Measurements from ENCODE around the gene ZNF638. TPM values are rescaled to one million over a fixed set of nuclear protein-coding genes. Genes with fewer than 3 reads are reported as not detected.

ZNF638 gene
- total and polyA plus RNA-seq, 9 of the 15 experiments (the other 6 are each of a cell fraction or from before 2014, with no cell fraction given): 53.3 to 165 (median 98.8) TPM

- TF ChIP-seq CTCFL (IDR thresholded peaks at IDR 0.05; ENCODE audit: borderline replicate concordance, insufficient read depth, low read depth, low read length, poor library complexity, severe bottlenecking) (peak; percentile 29), HDGF (IDR thresholded peaks at IDR 0.05) (no peak), CLOCK (CRISPR knock-in tag; IDR thresholded peaks at IDR 0.05; ENCODE audit: borderline replicate concordance) (no peak), USF2 (CRISPR knock-in tag; IDR thresholded peaks at IDR 0.05) (no peak)
These were observed 150.5 kb downstream of the ZNF638 start (continued) for GRCh38 chr2:71482055-71482454.

- intact Hi-C loops (cut with micrococcal nuclease): no loop called here
- no peak overlapping the region for H2AFZ ChIP-seq (ENCODE audit: low read depth, low read length)
- ATAC-seq (no peak), DNase-seq (ENCODE audit: extremely low read depth in 1 of 4, low spot score in 3 of 4) (no peak), FAIRE-seq (no peak)
- peaks cover 17 to 37% of the 10 kb centered on the region in 2 experiments; a peak in 4 of 5 replicates for H3K27me3 ChIP-seq (ENCODE audit: control insufficient read depth in 2 of 2, insufficient read depth in 2 of 2, low read length in 2 of 2)
- BruUV-seq (replicated peaks): no TSS peak
- no peaks in the 10 kb centered on the region for H3K9me3 ChIP-seq (replicated peaks; ENCODE audit: control insufficient read depth, insufficient read depth, low read depth, low read length)
- WGBS (ENCODE audit: insufficient coverage, low coverage, missing lambda C conversion rate): 29% methylated on average over 10 of the region's 10 CpGs
- H3K4me2 ChIP-seq (ENCODE audit: insufficient read depth, low read length): no peak overlapping the region
- H3K9ac ChIP-seq (ENCODE audit: insufficient read depth in 1 of 2, low read depth in 2 of 2, low read length in 2 of 2): no peak overlapping the region
- H3K4me3 ChIP-seq: no peak overlapping the region
- TF ChIP-seq ZNF551 (CRISPR knock-in tag; IDR thresholded peaks at IDR 0.05) (no peak), ZFP36 (IDR thresholded peaks at IDR 0.05; ENCODE audit: low read depth, low read length, partially characterized antibody) (peak; percentile 79)
- no peaks in the 10 kb centered on the region for H3K79me2 ChIP-seq (ENCODE audit: control insufficient read depth, insufficient read depth, low read length)
- H3K9me1 ChIP-seq (ENCODE audit: control insufficient read depth, insufficient read depth, low read length): no peaks in the 10 kb centered on the region
- H3K4me1 ChIP-seq (replicated peaks in 1 of 2; ENCODE audit: control insufficient read depth in 2 of 2, insufficient read depth in 2 of 2, low read length in 2 of 2): no peaks in the 10 kb centered on the region
- in situ Hi-C loops (cut with MboI): no loop called here
- ChIA-PET CTCF (ENCODE audit: low intra/inter-chr PET ratio) (no interaction called here), POLR2A (interaction anchor here (0.6 to 1.1 kb wide), 2 partner anchors 27 to 41 kb away, joined by 4 to 5 read pairs; no protein-coding TSS in a partner anchor)
- H3K36me3 ChIP-seq (ENCODE audit: control insufficient read depth, insufficient read depth, low read length): no peaks in the 10 kb centered on the region
- H3K27ac ChIP-seq (ENCODE audit: extremely low read depth, low read depth, low read length): no peak overlapping the region
- H4K20me1 ChIP-seq (replicated peaks; ENCODE audit: control insufficient read depth, insufficient read depth, low read length): no peaks in the 10 kb centered on the region
These were observed 151.7 kb downstream of the ZNF638 start for GRCh38 chr2:71483246-71483645.

Data from K562 (cell line).